ENCODE results near the gene ETV3L. TPM values are rescaled to one million over a fixed set of nuclear protein-coding genes. Genes with fewer than 3 reads are reported as not detected.
"Not testable (repeated sequence)": the region's sequence is repeated elsewhere in the genome, so short reads cannot be mapped to it uniquely, and the experiment has no call there.

Gene ETV3L
- total and polyA plus RNA-seq, 9 donors: not detected

GRCh38 chr1:157105988-157106812 lies 6.6 kb upstream of the ETV3L start:
- no peaks in the 10 kb centered on the region for H3K36me3 ChIP-seq (ENCODE audit: control insufficient read depth, insufficient read depth, low read length)
- peak; percentile 60 for DNase-seq
- H3K27me3 ChIP-seq (ENCODE audit: control insufficient read depth, insufficient read depth, low read length): peaks cover 57% of the 10 kb centered on the region
- H3K27ac ChIP-seq (ENCODE audit: low read length): no peak overlapping the region
- 27% methylated on average over 4 of the region's 6 CpGs for WGBS (ENCODE audit: insufficient coverage)
- H3K4me3 ChIP-seq (ENCODE audit: low read length): no peak overlapping the region
- H3K9me3 ChIP-seq (replicated peaks; ENCODE audit: control insufficient read depth, low read depth, low read length): no peaks in the 10 kb centered on the region
- H3K4me1 ChIP-seq (ENCODE audit: control insufficient read depth, insufficient read depth, low read length): peaks cover 3% of the 10 kb centered on the region

- Histone ChIP-seq H3K9me3 (replicated peaks; ENCODE audit: control insufficient read depth, low read depth, low read length) (no peaks in the 10 kb centered on the region), H3K36me3 (ENCODE audit: control insufficient read depth, insufficient read depth, low read length) (no peaks in the 10 kb centered on the region), H3K27ac (ENCODE audit: low read length) (no peak overlapping the region), H3K4me3 (ENCODE audit: low read length) (no peak overlapping the region), H3K27me3 (ENCODE audit: control insufficient read depth, insufficient read depth, low read length) (peaks cover 51% of the 10 kb centered on the region), H3K4me1 (ENCODE audit: control insufficient read depth, insufficient read depth, low read length) (peaks cover 3% of the 10 kb centered on the region)
- WGBS (ENCODE audit: insufficient coverage): 61% methylated on average over 12 of the region's 14 CpGs
- DNase-seq: no peak
Measured at GRCh38 chr1:157105298-157105987, 5.8 kb upstream of the ETV3L start.

- 78% methylated on average over 2 of the region's 6 CpGs for WGBS (ENCODE audit: insufficient coverage)
- H3K9me3 ChIP-seq (replicated peaks; ENCODE audit: control insufficient read depth, low read depth, low read length): no peaks in the 10 kb centered on the region
- H3K27me3 ChIP-seq (ENCODE audit: control insufficient read depth, insufficient read depth, low read length): peaks cover 46% of the 10 kb centered on the region
Measured at GRCh38 chr1:157104598-157105293, 5.1 kb upstream of the ETV3L start.

GRCh38 chr1:157103268-157103667 lies 3.7 kb upstream of the ETV3L start:
- Histone ChIP-seq H3K27ac (ENCODE audit: low read length) (no peak overlapping the region), H3K9me3 (replicated peaks; ENCODE audit: control insufficient read depth, low read depth, low read length) (no peaks in the 10 kb centered on the region), H3K4me1 (ENCODE audit: control insufficient read depth, insufficient read depth, low read length) (peaks cover 3% of the 10 kb centered on the region), H3K36me3 (ENCODE audit: control insufficient read depth, insufficient read depth, low read length) (no peaks in the 10 kb centered on the region), H3K4me3 (ENCODE audit: low read length) (no peak overlapping the region), H3K27me3 (ENCODE audit: control insufficient read depth, insufficient read depth, low read length) (peaks cover 35% of the 10 kb centered on the region)
- WGBS (ENCODE audit: insufficient coverage): 45% methylated on average over 3 of the region's 5 CpGs
- DNase-seq: no peak

More at GRCh38 chr1:157104598-157105293, 5.1 kb upstream of the ETV3L start:
- Histone ChIP-seq H3K4me1 (ENCODE audit: control insufficient read depth, insufficient read depth, low read length) (peaks cover 3% of the 10 kb centered on the region), H3K4me3 (ENCODE audit: low read length) (no peak overlapping the region), H3K27ac (ENCODE audit: low read length) (no peak overlapping the region), H3K36me3 (ENCODE audit: control insufficient read depth, insufficient read depth, low read length) (no peaks in the 10 kb centered on the region)
- DNase-seq: no peak

GRCh38 chr1:157101149-157101548 lies 1.5 kb upstream of the ETV3L start:
- 76% methylated on average over 3 of the region's 4 CpGs for WGBS (ENCODE audit: insufficient coverage)
- Histone ChIP-seq H3K27me3 (ENCODE audit: control insufficient read depth, insufficient read depth, low read length) (peaks cover 15% of the 10 kb centered on the region), H3K4me3 (ENCODE audit: low read length) (no peak overlapping the region), H3K9me3 (replicated peaks; ENCODE audit: control insufficient read depth, low read depth, low read length) (no peaks in the 10 kb centered on the region), H3K36me3 (ENCODE audit: control insufficient read depth, insufficient read depth, low read length) (no peaks in the 10 kb centered on the region), H3K4me1 (ENCODE audit: control insufficient read depth, insufficient read depth, low read length) (no peaks in the 10 kb centered on the region), H3K27ac (ENCODE audit: low read length) (no peak overlapping the region)
- DNase-seq: no peak

GRCh38 chr1:157098987-157099632 lies 498 bp downstream of the ETV3L start:
- not testable (repeated sequence) for DNase-seq; H3K27me3 ChIP-seq (ENCODE audit: control insufficient read depth, insufficient read depth, low read length); H3K36me3 ChIP-seq (ENCODE audit: control insufficient read depth, insufficient read depth, low read length); H3K4me1 ChIP-seq (ENCODE audit: control insufficient read depth, insufficient read depth, low read length); H3K4me3 ChIP-seq (ENCODE audit: low read length); H3K9me3 ChIP-seq (replicated peaks; ENCODE audit: control insufficient read depth, low read depth, low read length); H3K27ac ChIP-seq (ENCODE audit: low read length)
- 55% methylated on average over 8 of the region's 17 CpGs for WGBS (ENCODE audit: insufficient coverage)

GRCh38 chr1:157098519-157098918 lies 1.1 kb downstream of the ETV3L start:
- H3K9me3 ChIP-seq (replicated peaks; ENCODE audit: control insufficient read depth, low read depth, low read length): no peaks in the 10 kb centered on the region
- peaks cover 7% of the 10 kb centered on the region for H3K27me3 ChIP-seq (ENCODE audit: control insufficient read depth, insufficient read depth, low read length)
- DNase-seq: no peak
- H3K4me3 ChIP-seq (ENCODE audit: low read length): no peak overlapping the region
- no peaks in the 10 kb centered on the region for H3K36me3 ChIP-seq (ENCODE audit: control insufficient read depth, insufficient read depth, low read length)
- H3K4me1 ChIP-seq (ENCODE audit: control insufficient read depth, insufficient read depth, low read length): no peaks in the 10 kb centered on the region
- no peak overlapping the region for H3K27ac ChIP-seq (ENCODE audit: low read length)
- 90% methylated on average over 4 of the region's 9 CpGs for WGBS (ENCODE audit: insufficient coverage)

- Histone ChIP-seq H3K4me1 (ENCODE audit: control insufficient read depth, insufficient read depth, low read length) (peaks cover 4% of the 10 kb centered on the region), H3K27ac (ENCODE audit: low read length) (no peak overlapping the region), H3K27me3 (ENCODE audit: control insufficient read depth, insufficient read depth, low read length) (peaks cover 3% of the 10 kb centered on the region), H3K36me3 (ENCODE audit: control insufficient read depth, insufficient read depth, low read length) (no peaks in the 10 kb centered on the region), H3K9me3 (replicated peaks; ENCODE audit: control insufficient read depth, low read depth, low read length) (no peaks in the 10 kb centered on the region), H3K4me3 (ENCODE audit: low read length) (no peak overlapping the region)
- DNase-seq: no peak
- WGBS (ENCODE audit: insufficient coverage): 70% methylated on average over 2 of the region's 6 CpGs
Measured at GRCh38 chr1:157097692-157098091, 1.9 kb downstream of the ETV3L start.

GRCh38 chr1:157096881-157097280 lies 2.7 kb downstream of the ETV3L start:
- peaks cover 8% of the 10 kb centered on the region for H3K4me1 ChIP-seq (ENCODE audit: control insufficient read depth, insufficient read depth, low read length)
- no peaks in the 10 kb centered on the region for H3K27me3 ChIP-seq (ENCODE audit: control insufficient read depth, insufficient read depth, low read length)
- H3K4me3 ChIP-seq (ENCODE audit: low read length): no peak overlapping the region
- no peak overlapping the region for H3K27ac ChIP-seq (ENCODE audit: low read length)
- 0% methylated on average over 1 of the region's 6 CpGs for WGBS (ENCODE audit: insufficient coverage)
- no peaks in the 10 kb centered on the region for H3K36me3 ChIP-seq (ENCODE audit: control insufficient read depth, insufficient read depth, low read length)
- DNase-seq: no peak
- H3K9me3 ChIP-seq (replicated peaks; ENCODE audit: control insufficient read depth, low read depth, low read length): no peaks in the 10 kb centered on the region

GRCh38 chr1:157095551-157095950 lies 4.1 kb downstream of the ETV3L start:
- Histone ChIP-seq H3K4me3 (ENCODE audit: low read length) (no peak overlapping the region), H3K27ac (ENCODE audit: low read length) (no peak overlapping the region), H3K36me3 (ENCODE audit: control insufficient read depth, insufficient read depth, low read length) (no peaks in the 10 kb centered on the region), H3K9me3 (replicated peaks; ENCODE audit: control insufficient read depth, low read depth, low read length) (no peaks in the 10 kb centered on the region), H3K4me1 (ENCODE audit: control insufficient read depth, insufficient read depth, low read length) (peaks cover 16% of the 10 kb centered on the region), H3K27me3 (ENCODE audit: control insufficient read depth, insufficient read depth, low read length) (no peaks in the 10 kb centered on the region)
- DNase-seq: no peak
- 83% methylated on average over 1 of the region's 2 CpGs for WGBS (ENCODE audit: insufficient coverage)

Measured in muscle of leg (tissue), 11 donors.